H9 (cell line): ENCODE data around the gene AQP10. TPM values are rescaled to one million over a fixed set of nuclear protein-coding genes. Genes with fewer than 3 reads are reported as not detected.

Experiments
- DNase-seq: peaks from one replicate; pipeline ENCODE4 v3.0.0-alpha.2; 2017
- H2AFZ ChIP-seq: one replicate; pipeline ENCODE4 v1.6.1; 2013; ENCODE audit warnings: mild to moderate bottlenecking, low read length, control low read depth, moderate library complexity
- H2AK5ac ChIP-seq: 2 replicates; pipeline ENCODE4 v1.6.1; 2013; ENCODE audit warnings: low read length, control low read depth, mixed read lengths; ENCODE audit not compliant: insufficient read length
- H2BK120ac ChIP-seq: one replicate; pipeline ENCODE4 v1.6.1; 2013; ENCODE audit warnings: low read depth, mild to moderate bottlenecking, low read length, control low read depth, inconsistent platforms; ENCODE audit not compliant: poor library complexity, severe bottlenecking
- H2BK12ac ChIP-seq: 2 replicates; pipeline ENCODE4 v1.6.1; 2013; ENCODE audit warnings: low read length, control low read depth, mixed read lengths, low read depth; ENCODE audit not compliant: insufficient read length
- H2BK15ac ChIP-seq: 2 replicates; pipeline ENCODE4 v1.6.1; 2013; ENCODE audit warnings: low read depth, low read length, control low read depth
- H2BK20ac ChIP-seq: one replicate; pipeline ENCODE4 v1.6.1; 2013; ENCODE audit warnings: low read depth, mild to moderate bottlenecking, low read length, control low read depth, inconsistent platforms; ENCODE audit not compliant: poor library complexity, severe bottlenecking
- H2BK5ac ChIP-seq: 2 replicates; pipeline ENCODE4 v1.6.1; 2013; ENCODE audit warnings: low read length, control low read depth, mixed read lengths; ENCODE audit not compliant: insufficient read length
- H3K14ac ChIP-seq: 2 replicates; pipeline ENCODE4 v1.6.1; 2013; ENCODE audit warnings: low read length, control low read depth; ENCODE audit not compliant: insufficient read depth
- H3K18ac ChIP-seq: 2 replicates; pipeline ENCODE4 v1.6.1; 2013; ENCODE audit warnings: low read depth, mild to moderate bottlenecking, mixed read lengths, low read length, control low read depth; ENCODE audit not compliant: insufficient read length
- H3K23ac ChIP-seq: 2 replicates; pipeline ENCODE4 v1.6.1; 2013; ENCODE audit warnings: low read length, control low read depth, mixed read lengths, low read depth; ENCODE audit not compliant: insufficient read length
- H3K23me2 ChIP-seq: 2 replicates; pipeline ENCODE4 v1.6.1; 2013; ENCODE audit warnings: low read depth, mild to moderate bottlenecking, mixed read lengths, low read length, control low read depth; ENCODE audit not compliant: insufficient read length, poor library complexity, severe bottlenecking
- H3K27ac ChIP-seq: 2 replicates; pipeline ENCODE4 v1.5.1; 2013; ENCODE audit warnings: low read length, control low read depth, mixed read lengths, low read depth; ENCODE audit not compliant: insufficient read length
- H3K27me3 ChIP-seq: 2 replicates; pipeline ENCODE4 v1.6.1; 2013; ENCODE audit warnings: low read length, control low read depth, inconsistent platforms; ENCODE audit not compliant: insufficient read depth
- H3K4ac ChIP-seq: 2 replicates; pipeline ENCODE4 v1.6.1; 2013; ENCODE audit warnings: low read depth, mild to moderate bottlenecking, control low read depth, inconsistent platforms, low read length, moderate library complexity
- H3K4me1 ChIP-seq: 2 replicates; pipeline ENCODE4 v1.6.1; 2013; ENCODE audit warnings: low read length, control low read depth, inconsistent platforms; ENCODE audit not compliant: insufficient read depth
- H3K4me2 ChIP-seq: 2 replicates; pipeline ENCODE4 v1.6.1; 2013; ENCODE audit warnings: low read length, control low read depth, mixed read lengths; ENCODE audit not compliant: insufficient read length, insufficient read depth
- H3K56ac ChIP-seq: 2 replicates; pipeline ENCODE4 v1.6.1; 2013; ENCODE audit warnings: low read depth, mild to moderate bottlenecking, mixed read lengths, low read length, control low read depth; ENCODE audit not compliant: insufficient read length
- H3K79me1 ChIP-seq: 2 replicates; pipeline ENCODE4 v1.6.1; 2013; ENCODE audit warnings: low read depth, mild to moderate bottlenecking, moderate library complexity, low read length, control low read depth, inconsistent platforms; ENCODE audit not compliant: insufficient read depth, poor library complexity, severe bottlenecking
- H3K79me2 ChIP-seq: 2 replicates; pipeline ENCODE4 v1.6.1; 2013; ENCODE audit warnings: low read length, control low read depth, inconsistent platforms; ENCODE audit not compliant: insufficient read depth
- H3K9ac ChIP-seq: 2 replicates; pipeline ENCODE4 v1.6.1; 2013; ENCODE audit warnings: low read length, control low read depth, mixed read lengths; ENCODE audit not compliant: insufficient read length; ENCODE audit errors: extremely low read depth
- H3K9me3 ChIP-seq: one replicate; pipeline ENCODE4 v1.6.1; 2013; ENCODE audit warnings: low read depth, low read length, inconsistent platforms; ENCODE audit not compliant: control insufficient read depth
- H3T11ph ChIP-seq: one replicate; pipeline ENCODE4 v1.6.1; 2013; ENCODE audit warnings: mild to moderate bottlenecking, low read length, control low read depth, inconsistent platforms
- H4K20me1 ChIP-seq: one replicate; pipeline ENCODE4 v1.6.1; 2013; ENCODE audit not compliant: control insufficient read depth, insufficient read length, insufficient read depth
- H4K5ac ChIP-seq: 2 replicates; pipeline ENCODE4 v1.6.1; 2013; ENCODE audit warnings: low read depth, mild to moderate bottlenecking, mixed read lengths, low read length, control low read depth; ENCODE audit not compliant: insufficient read length
- H4K8ac ChIP-seq: replicated peaks from 2 replicates; pipeline ENCODE4 v1.6.1; 2013; ENCODE audit warnings: low read length, control low read depth, mixed read lengths, low read depth; ENCODE audit not compliant: insufficient read length
- H4K91ac ChIP-seq: 2 replicates; pipeline ENCODE4 v1.6.1; 2013; ENCODE audit warnings: low read depth, mild to moderate bottlenecking, moderate library complexity, mixed read lengths, low read length, control low read depth; ENCODE audit not compliant: insufficient read length
- H3K27ac Mint-ChIP-seq, 3 experiments: 2 replicates in 2 of 3; 3 replicates in 1 of 3; pipeline ENCODE4 v1.8.0; 2020 to 2021; ENCODE audit warnings: mixed read lengths in 3 of 3, mild to moderate bottlenecking in 1 of 3, moderate library complexity in 1 of 3
- H3K27me3 Mint-ChIP-seq: 2 replicates; pipeline ENCODE4 v1.8.0; 2021; ENCODE audit warnings: low read depth, mild to moderate bottlenecking, moderate library complexity, mixed read lengths
- H3K36me3 Mint-ChIP-seq, 3 experiments: 2 replicates in 2 of 3; 3 replicates in 1 of 3; pipeline ENCODE4 v1.8.0; 2020 to 2021; ENCODE audit warnings: low read depth in 3 of 3, mixed read lengths in 3 of 3; ENCODE audit not compliant: insufficient read depth in 1 of 3
- H3K4me1 Mint-ChIP-seq, 2 experiments: 2 replicates each; pipeline ENCODE4 v1.8.0; 2020; ENCODE audit warnings: mixed read lengths in 2 of 2
- H3K4me3 Mint-ChIP-seq, 2 experiments: 2 replicates in 1 of 2; 3 replicates in 1 of 2; pipeline ENCODE4 v1.8.0; 2020 to 2021; ENCODE audit warnings: mild to moderate bottlenecking in 2 of 2, mixed read lengths in 2 of 2, moderate library complexity in 1 of 2
- H3K9me3 Mint-ChIP-seq, 2 experiments: 2 replicates in 1 of 2; 3 replicates in 1 of 2; pipeline ENCODE4 v1.8.0; 2020; ENCODE audit warnings: mild to moderate bottlenecking in 2 of 2, mixed read lengths in 2 of 2, moderate library complexity in 1 of 2
- CTCF ChIP-seq: fragments of 200-600 bp; sonication (generic); conservative IDR thresholded peaks from 3 replicates; pipeline ENCODE4 v1.8.0; 2021; ENCODE audit warnings: antibody characterized with exemption, mild to moderate bottlenecking
- WGBS: extraction: QIAGEN DNeasy Blood & Tissue Kit; methylation state at CpG from one replicate; pipeline ENCODE4 v1.1.7; 2013; ENCODE audit warnings: missing lambda C conversion rate, low lambda C conversion rate, mixed read lengths; ENCODE audit not compliant: insufficient read length; ENCODE audit errors: extremely low coverage; 5-methylcytosine and 5-hydroxymethylcytosine counted together
- total RNA-seq: library from RNA; stranded (reverse); gene quantifications from 2 replicates; pipeline ENCODE4 v1.2.1, GENCODE V29; 2021

AQP10 gene
- total RNA-seq, 1 experiment from 2014 or later: not detected

GRCh38 chr1:154290921-154291320 is 30.0 kb upstream of the AQP10 start:
- Histone ChIP-seq H3K4me1 (no peaks in the 10 kb centered on the region), H3K4ac (no peak overlapping the region), H3K23me2 (no peaks in the 10 kb centered on the region), H3K27me3 (no peaks in the 10 kb centered on the region), H2BK15ac (no peak overlapping the region), H2AK5ac (no peak overlapping the region), H3K79me1 (no peaks in the 10 kb centered on the region), H3K9ac (no peak overlapping the region), H3T11ph (no peak overlapping the region), H3K9me3 (no peaks in the 10 kb centered on the region), H3K56ac (no peak overlapping the region), H2BK12ac (no peak overlapping the region), H3K79me2 (no peaks in the 10 kb centered on the region), H4K5ac (no peak overlapping the region), H2BK120ac (no peak overlapping the region), H2BK5ac (no peak overlapping the region), H3K4me2 (no peak overlapping the region), H2BK20ac (no peak overlapping the region), H4K91ac (no peak overlapping the region), H3K14ac (no peak overlapping the region), H4K20me1 (no peaks in the 10 kb centered on the region), H3K23ac (no peak overlapping the region), H4K8ac (no peak overlapping the region), H3K18ac (no peak overlapping the region), H3K27ac (no peak overlapping the region), H2AFZ (no peak overlapping the region)
- Mint-ChIP-seq H3K27ac (no peak overlapping the region), H3K4me1 (peaks cover 4 to 11% of the 10 kb centered on the region in 2 experiments; a peak in 2 of 4 replicates), H3K9me3 (peaks cover 28 to 32% of the 10 kb centered on the region in 2 experiments), H3K27me3 (peaks cover 6% of the 10 kb centered on the region; the same call in 1 of the 2 replicates), H3K4me3 (no peak overlapping the region), H3K36me3 (peaks cover 9 to 13% (median 11%) of the 10 kb centered on the region in 3 experiments)
- no peak for TF ChIP-seq CTCF
- WGBS: no CpG with 5 or more reads among the region's 1 CpG
- DNase-seq: no peak
